ENCODE measurements around the gene HOXA9. TPM values are rescaled to one million over a fixed set of nuclear protein-coding genes. Genes with fewer than 3 reads are reported as not detected.

Gene HOXA9
- total RNA-seq, 1 experiment from 2014 or later, result 16.7 TPM

DNA sequence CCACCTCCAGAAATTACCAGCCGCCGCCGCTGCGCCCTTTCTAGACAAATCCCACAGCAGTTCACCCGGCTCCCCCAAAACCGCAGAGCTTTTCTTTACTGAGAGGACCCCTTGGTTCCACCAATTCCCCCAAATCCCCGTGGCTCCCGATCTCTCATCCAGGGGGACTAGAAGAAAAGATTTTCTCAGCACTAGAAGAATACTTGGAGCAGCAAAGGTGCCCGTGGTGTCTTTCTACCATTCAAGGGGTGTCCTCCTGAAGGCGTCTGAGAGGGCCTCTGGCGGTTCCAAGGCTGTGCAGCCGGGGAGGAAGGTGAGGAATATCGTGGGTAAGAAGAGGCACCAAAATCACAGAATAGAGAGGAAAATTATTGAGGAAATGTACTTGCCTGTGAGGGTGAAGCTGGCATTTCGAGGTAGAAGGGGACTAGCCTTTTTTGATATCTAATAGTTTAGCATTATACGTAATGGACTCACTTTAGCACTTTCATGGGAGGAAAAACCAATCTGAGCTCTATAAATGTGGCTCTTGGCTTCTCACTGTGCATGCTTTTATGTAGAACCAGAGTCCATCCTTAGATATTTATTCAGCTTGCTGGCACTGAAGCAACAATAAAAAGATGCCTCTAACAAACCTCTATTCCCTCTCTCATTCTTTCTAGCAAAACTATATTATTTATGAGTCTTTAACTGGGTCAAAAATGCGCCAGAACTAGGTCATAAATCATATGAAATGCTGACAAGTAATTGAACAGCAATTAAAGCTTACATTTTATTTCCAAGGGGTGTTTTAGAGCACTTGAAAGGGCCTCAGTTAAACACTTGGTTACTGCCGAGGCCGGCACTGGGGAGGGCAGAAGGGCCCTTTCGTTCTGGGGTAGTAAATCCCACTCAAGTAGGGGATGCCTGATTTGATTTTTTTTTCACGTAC lies 49.0 kb downstream of the HOXA9 start:
- no peak for DNase-seq
- Histone ChIP-seq H3K36me3 (ENCODE audit: control insufficient read depth, insufficient read depth, low read length) (no peaks in the 10 kb centered on the region), H3K27me3 (replicated peaks; ENCODE audit: control insufficient read depth, insufficient read depth, low read length) (no peaks in the 10 kb centered on the region), H3K4me1 (peaks cover 61% of the 10 kb centered on the region), H3K9me3 (no peaks in the 10 kb centered on the region), H3K4me3 (ENCODE audit: low read depth, low read length) (peak overlapping the region; percentile 55)
- POLR2A ChIA-PET, result interaction anchor here (0.5 to 2.7 kb wide), 7 partner anchors 15 to 1350 kb away, joined by 3 to 19 read pairs (median 5); partner anchors contain the start of genes HOXA4 and HOXA7
- no peaks in the 10 kb centered on the region for H3K27me3 Mint-ChIP-seq (ENCODE audit: insufficient read depth, unreplicated experiment)
- H3K36me3 Mint-ChIP-seq (ENCODE audit: insufficient read depth, unreplicated experiment), result peaks cover 28% of the 10 kb centered on the region
- TF ChIP-seq, protein P1, sequence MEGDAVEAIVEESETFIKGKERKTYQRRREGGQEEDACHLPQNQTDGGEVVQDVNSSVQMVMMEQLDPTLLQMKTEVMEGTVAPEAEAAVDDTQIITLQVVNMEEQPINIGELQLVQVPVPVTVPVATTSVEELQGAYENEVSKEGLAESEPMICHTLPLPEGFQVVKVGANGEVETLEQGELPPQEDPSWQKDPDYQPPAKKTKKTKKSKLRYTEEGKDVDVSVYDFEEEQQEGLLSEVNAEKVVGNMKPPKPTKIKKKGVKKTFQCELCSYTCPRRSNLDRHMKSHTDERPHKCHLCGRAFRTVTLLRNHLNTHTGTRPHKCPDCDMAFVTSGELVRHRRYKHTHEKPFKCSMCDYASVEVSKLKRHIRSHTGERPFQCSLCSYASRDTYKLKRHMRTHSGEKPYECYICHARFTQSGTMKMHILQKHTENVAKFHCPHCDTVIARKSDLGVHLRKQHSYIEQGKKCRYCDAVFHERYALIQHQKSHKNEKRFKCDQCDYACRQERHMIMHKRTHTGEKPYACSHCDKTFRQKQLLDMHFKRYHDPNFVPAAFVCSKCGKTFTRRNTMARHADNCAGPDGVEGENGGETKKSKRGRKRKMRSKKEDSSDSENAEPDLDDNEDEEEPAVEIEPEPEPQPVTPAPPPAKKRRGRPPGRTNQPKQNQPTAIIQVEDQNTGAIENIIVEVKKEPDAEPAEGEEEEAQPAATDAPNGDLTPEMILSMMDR (IDR thresholded peaks at IDR 0.05; ENCODE audit: insufficient read depth in 1 of 2, low read depth in 1 of 2, low read length in 1 of 2, severe bottlenecking in 1 of 2, unreplicated experiment in 1 of 2), result no peak
- H3K27ac Mint-ChIP-seq (ENCODE audit: unreplicated experiment), result peak overlapping the region; percentile 66
- intact Hi-C loops (cut with micrococcal nuclease; ENCODE audit: unreplicated experiment), result no loop called here
- BruUV-seq (replicated peaks), result TSS peak; percentile 68
- peak overlapping the region; percentile 76 for H3K4me3 Mint-ChIP-seq (ENCODE audit: unreplicated experiment)
- peaks cover 40% of the 10 kb centered on the region for H3K4me1 Mint-ChIP-seq (ENCODE audit: low read depth, unreplicated experiment)
- CTCF ChIA-PET, result interaction anchor here (0.8 to 2.1 kb wide), 3 partner anchors 19 to 273 kb away, joined by 3 to 7 read pairs (median 4); partner anchors contain the start of gene HOXA1
- no peaks in the 10 kb centered on the region for H3K9me3 Mint-ChIP-seq (ENCODE audit: unreplicated experiment)

DNA sequence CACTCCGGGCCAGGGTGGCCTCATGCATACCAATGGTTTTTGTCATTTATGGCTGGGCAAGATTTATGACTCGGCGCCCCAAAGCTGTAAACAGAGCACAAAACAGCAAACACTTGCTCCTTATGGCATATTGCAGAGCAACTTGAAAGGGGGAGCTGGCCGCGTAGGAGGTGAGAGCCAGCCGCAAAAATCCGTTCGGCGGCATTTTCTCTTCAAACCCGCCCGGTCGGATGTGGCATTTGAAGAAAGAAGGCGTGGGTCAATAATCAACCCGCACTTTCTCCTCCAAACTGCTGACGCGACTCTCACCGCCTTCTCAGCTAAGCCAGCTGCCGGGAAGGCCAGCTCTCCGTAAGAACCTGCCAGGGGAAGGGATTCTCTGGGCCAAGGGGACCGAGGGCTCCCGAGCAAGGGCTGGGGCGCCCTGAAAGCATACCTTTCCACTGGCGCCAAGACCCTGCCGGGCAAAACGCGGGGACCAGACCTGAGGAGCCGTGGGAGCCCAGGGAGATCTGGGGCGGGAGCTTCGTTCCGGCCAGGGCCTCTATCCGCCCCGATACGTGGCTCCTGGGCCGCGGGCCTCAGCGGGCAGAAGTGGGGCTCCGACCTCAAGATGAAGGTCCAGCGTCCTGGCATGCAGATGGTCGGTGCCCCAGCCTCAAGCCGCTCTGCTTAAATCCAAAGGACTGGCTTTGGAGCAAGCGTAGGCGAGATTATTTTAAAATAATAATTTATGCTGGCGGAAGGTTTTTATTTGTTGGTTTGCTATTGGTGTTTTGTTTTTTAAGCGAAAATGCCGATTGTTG lies 49.9 kb downstream of the HOXA9 start:
- Mint-ChIP-seq H3K4me3 (ENCODE audit: unreplicated experiment) (peak overlapping the region; percentile 76), H3K27ac (ENCODE audit: unreplicated experiment) (peak overlapping the region; percentile 66), H3K4me1 (ENCODE audit: low read depth, unreplicated experiment) (peaks cover 41% of the 10 kb centered on the region), H3K36me3 (ENCODE audit: insufficient read depth, unreplicated experiment) (peaks cover 36% of the 10 kb centered on the region), H3K9me3 (ENCODE audit: unreplicated experiment) (no peaks in the 10 kb centered on the region), H3K27me3 (ENCODE audit: insufficient read depth, unreplicated experiment) (no peaks in the 10 kb centered on the region)
- TF ChIP-seq, protein P1 (IDR thresholded peaks at IDR 0.05; ENCODE audit: insufficient read depth in 1 of 2, low read depth in 1 of 2, low read length in 1 of 2, severe bottlenecking in 1 of 2, unreplicated experiment in 1 of 2), result no peak
- H3K9me3 ChIP-seq, result no peaks in the 10 kb centered on the region
- intact Hi-C loops (cut with micrococcal nuclease; ENCODE audit: unreplicated experiment), result loop anchor here (1.0 to 2.0 kb wide), 2 partner anchors 8 to 15 kb away; partner anchors contain the start of gene HOXA4
- CTCF ChIA-PET, result interaction anchor here (0.8 to 2.1 kb wide), 5 partner anchors 19 to 272 kb away, joined by 3 to 7 read pairs (median 4); partner anchors contain the start of genes HOXA1 and HOXA5
- peak; percentile 88 to 94 for DNase-seq
- BruUV-seq (replicated peaks), result no TSS peak
- H3K27me3 ChIP-seq (replicated peaks; ENCODE audit: control insufficient read depth, insufficient read depth, low read length), result no peaks in the 10 kb centered on the region
- H3K4me1 ChIP-seq, result peaks cover 58% of the 10 kb centered on the region
- H3K36me3 ChIP-seq (ENCODE audit: control insufficient read depth, insufficient read depth, low read length), result no peaks in the 10 kb centered on the region
- POLR2A ChIA-PET, result interaction anchor here (0.5 to 2.7 kb wide), 8 partner anchors 16 to 1990 kb away, joined by 3 to 19 read pairs (median 6); partner anchors contain the start of genes HOXA4 and SKAP2
- H3K4me3 ChIP-seq (ENCODE audit: low read depth, low read length), result peak overlapping the region; percentile 55

All from Caco-2 (cell line).